Thyroid gland (tissue), 4 donors: ENCODE measurements around the gene UBE2O.

Source experiments
- CTCF ChIP-seq, 6 experiments: fragments of 200-600 bp in 3 of 6; fragments of 450-650 bp in 3 of 6; sonication (generic) in 3 of 6; IDR thresholded peaks; one replicate each; pipeline ENCODE4 v1.5.1; 2016 to 2019; ENCODE audit warnings: antibody characterized with exemption in 6 of 6, mild to moderate bottlenecking in 2 of 6, inconsistent platforms in 1 of 6, moderate library complexity in 1 of 6
- POLR2A ChIP-seq, 2 donors: fragments of 450-650 bp; IDR thresholded peaks; one replicate each; pipeline ENCODE4 v1.6.1; 2017; ENCODE audit warnings: antibody characterized with exemption in 2 of 2, mild to moderate bottlenecking in 2 of 2, moderate library complexity in 1 of 2

- TF ChIP-seq POLR2A (IDR thresholded peaks at IDR 0.05) (no peak), CTCF (IDR thresholded peaks at IDR 0.05) (no peak)
Observed at GRCh38 chr17:76496464-76496863, 43.5 kb upstream of the UBE2O start.
